DLD1 (cell line): ENCODE measurements around the gene MMP17.
"Not testable (repeated sequence)": the region's sequence is repeated elsewhere in the genome, so short reads cannot be mapped to it uniquely, and the experiment has no call there.

Experiments
- in situ Hi-C: cut with HindIII; loops from 2 replicates; pipeline ENCODE4 v1.10.0; 2017; ENCODE audit warnings: low sequenced_read_pairs

The MMP17 gene

DNA sequence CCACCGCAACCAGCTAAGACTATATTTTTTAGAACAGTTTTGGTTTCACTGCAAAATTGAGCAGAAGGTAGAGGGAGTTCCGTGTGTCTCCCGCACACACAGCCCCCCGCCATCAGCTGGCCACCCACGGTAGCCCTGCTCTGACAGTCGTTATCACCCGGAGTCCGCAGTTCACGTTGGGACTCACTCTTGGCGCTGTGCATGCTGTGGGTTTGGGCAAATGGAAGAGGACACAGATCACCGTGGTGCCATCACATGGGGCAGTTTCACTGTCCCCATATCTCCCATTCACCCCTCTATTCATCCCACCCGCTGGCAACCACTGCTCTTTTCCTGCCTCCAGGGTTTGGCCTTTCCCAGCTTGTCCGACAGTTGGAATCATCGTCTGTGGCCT lies 34.4 kb downstream of the MMP17 start:
- in situ Hi-C loops: loop anchor here (25.0 kb wide), 1 partner anchor 150 kb away; no protein-coding TSS in a partner anchor

DNA sequence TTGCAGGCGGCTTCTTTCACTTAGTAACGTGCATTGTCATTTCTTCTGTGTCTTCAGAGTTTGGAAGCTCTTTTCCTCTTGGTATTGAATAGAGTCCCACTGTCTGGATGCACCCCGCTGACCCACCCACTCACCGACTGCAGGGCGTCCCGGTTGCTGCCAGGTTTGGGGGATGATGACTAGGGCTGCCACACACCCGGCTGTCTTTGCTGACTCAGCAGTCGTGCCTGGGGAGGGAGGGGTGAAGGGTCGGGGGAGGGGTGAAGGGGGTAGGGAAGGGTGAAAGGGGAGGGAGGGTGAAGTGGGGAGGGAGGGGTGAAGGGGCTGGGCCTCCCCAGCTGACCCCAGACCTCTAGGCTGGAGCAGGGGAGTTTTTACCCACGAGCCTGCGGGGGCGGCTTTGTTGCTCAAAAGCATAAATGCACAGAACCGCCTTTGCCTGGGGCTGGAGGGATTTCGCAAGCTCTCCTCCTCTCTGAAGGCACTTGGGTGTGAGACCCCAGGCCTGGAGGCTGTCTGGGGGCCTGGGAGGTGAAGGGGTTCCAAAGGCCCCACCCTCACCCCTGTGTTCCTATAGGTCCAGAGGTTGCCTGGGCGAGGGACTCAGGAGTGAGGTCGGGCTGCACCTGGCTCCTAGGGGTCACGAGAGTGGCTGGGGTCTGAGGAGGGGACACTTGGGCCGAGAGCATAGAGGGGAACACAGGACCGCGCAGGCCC lies 35.0 kb downstream of the MMP17 start:
- in situ Hi-C loops: loop anchor here (25.0 kb wide), 1 partner anchor 149 kb away; no protein-coding TSS in a partner anchor

DNA sequence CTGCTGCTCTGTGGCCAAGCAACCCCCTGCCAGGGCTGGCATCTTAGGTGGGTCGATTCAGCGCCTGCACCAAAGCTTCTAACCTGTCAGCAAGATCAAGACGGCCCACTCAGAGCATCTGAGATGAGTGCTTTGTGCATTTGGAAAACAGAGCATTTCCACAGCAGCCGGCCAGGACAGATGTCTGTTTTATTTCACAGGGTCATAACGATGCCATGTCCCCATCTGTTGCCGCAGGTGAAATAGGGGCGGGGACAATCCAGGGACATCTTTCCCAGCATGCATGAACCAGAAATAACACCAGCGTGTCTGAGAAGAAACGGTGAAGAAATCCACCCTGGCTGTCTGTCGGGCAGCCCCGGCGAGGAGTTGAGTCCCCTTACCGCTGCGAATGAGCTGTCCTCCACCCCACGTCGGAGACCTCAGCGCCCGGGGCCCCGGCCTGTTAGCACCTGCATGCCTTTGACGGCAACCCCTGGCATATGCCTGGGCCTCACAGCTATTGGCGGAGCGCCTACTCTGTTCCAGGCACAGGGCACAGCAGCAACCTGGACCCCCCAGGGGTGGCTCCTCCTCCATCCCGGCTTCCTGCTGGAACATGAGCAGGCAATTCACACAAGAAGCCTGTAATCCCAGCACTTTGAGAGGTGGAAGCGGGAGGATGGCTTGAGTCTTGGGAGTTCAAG lies 35.7 kb downstream of the MMP17 start:
- in situ Hi-C loops: loop anchor here (25.0 kb wide), 1 partner anchor 148 kb away; no protein-coding TSS in a partner anchor

DNA sequence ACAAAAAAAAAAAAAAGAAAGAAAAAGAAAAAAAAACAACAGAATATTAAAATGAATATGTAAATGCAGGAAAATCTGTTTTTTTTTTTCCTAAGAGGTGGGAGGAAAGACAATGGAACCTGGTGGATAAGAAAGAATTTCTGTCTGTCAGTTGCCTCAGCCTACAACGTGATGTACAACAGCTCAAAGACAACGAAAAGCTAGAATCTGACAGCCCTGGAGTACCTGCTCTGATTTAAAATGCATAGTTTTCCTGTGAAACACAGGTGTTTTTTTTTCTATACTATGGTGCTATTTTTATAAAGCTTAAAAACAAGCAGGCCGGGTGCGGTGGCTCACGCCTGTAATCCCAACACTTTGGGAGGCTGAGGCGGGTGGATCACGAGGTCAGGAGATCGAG lies 36.3 kb downstream of the MMP17 start:
- in situ Hi-C loops: loop anchor here (25.0 kb wide), 1 partner anchor 148 kb away; no protein-coding TSS in a partner anchor

DNA sequence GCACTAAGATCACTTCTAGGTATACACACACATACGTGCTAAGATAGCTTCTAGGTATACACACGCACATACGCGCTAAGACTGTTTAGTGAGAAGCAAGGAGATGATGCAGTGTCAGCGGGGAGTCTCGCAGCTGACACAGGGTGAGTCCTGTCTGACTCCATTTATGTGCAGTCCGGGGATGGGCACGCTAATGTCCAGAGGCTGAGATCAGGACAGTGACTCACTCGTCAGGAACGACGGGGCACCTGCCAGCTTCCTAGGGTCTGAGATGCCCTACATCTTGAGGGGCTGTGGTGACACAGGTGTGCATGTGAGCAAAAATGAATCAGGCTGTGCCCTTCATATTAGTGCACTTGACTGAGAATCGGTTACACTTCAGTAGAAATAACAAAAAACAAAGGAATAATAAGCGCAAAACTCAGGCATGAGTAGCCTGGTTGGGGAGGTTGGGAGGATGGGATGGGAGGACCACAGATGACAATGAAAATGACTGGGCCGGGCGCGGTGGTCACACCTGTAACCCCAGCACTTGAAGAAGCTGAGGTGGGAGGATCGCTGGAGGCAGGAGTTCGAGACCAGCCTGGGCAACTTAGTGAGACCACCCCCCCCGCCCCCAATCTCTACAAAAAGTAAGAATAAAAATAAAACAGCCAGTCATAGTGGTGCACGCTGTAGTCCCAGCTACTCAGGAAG lies 37.1 kb downstream of the MMP17 start:
- in situ Hi-C loops: loop anchor here (25.0 kb wide), 1 partner anchor 147 kb away; no protein-coding TSS in a partner anchor

DNA sequence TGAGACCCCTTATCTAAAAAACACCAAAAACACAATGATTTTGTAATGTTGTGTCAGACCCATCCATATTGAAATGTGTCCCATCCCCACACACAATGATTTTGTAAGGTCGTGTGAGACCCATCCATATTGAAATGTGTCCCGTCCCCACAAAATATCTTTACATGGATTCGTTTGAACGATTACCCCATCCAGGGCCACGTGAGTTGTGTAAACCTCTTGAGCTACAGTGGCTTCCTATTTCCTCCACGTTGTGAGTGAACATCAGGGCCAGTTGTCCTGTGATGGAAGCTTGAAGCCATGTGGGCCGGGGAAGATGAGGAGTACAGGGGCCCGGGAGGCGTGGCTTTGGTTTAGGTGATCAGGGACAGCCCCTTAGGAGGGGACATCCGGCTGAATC lies 39.3 kb downstream of the MMP17 start:
- in situ Hi-C loops: loop anchor here (25.0 kb wide), 1 partner anchor 145 kb away; no protein-coding TSS in a partner anchor

DNA sequence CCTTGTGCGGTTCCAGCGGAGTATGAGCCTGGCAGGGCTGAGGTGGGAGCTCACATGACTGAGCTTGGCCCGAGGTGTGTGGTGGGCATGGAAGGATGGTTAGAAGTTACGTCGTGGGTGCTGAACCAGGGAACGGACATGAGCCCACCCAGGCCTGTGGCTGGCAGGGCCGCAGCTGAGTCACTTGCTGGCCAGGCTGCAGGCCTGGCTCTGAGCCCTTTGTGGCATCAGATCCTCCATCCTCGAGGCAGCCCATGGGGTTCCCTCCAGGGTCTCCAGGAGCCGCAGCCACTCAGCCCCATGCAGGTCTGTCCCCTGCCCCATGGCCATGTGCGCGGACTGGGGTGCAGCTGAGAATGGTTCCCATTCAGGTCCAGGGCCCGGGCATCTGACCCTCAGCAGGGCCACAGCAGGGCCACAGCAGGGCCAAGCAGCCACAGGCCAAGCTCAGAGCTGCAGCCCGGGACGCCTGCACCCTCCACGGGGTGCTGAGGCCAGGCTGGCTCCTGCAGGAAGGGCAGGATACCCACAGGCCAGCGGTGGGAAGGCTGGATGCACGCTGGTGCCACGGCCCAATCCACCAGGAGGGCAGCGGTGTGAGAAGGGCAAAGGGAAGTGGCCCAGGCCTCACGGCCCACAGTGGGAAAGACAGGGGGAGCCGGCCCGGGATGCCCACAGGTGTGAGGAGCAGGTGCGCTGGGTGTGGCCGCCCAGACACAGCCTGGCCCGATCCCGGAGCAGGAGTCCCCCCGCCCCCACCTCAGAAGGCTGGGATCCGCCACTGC lies 39.9 kb downstream of the MMP17 start:
- in situ Hi-C loops: loop anchor here (25.0 kb wide), 1 partner anchor 144 kb away; no protein-coding TSS in a partner anchor

DNA sequence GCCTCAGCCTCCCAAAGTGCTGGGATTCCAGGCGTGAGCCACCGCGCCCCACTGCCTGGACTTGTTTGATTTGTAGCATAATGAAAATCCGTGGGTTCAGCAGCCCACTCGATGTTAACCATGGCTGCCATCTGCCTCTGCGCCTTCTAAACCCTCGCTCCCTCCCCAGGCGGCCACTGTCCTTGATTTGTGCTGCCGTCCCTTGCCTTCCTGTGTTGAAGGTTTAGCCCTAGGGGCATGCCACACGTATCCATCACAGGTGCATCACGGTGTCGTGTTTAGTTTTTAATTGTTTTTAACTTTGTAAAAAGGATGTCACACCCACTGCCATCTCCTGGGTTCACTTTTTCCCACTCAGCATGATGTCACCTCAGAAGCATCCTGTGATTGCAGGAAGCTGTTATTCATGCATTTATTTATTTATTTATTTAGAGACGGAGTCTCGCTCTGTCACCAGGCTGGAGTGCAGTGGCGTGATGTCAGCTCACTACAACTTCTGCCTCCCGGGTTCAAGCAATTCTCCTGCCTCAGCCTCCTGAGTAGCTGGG lies 41.8 kb downstream of the MMP17 start:
- in situ Hi-C loops: loop anchor here (25.0 kb wide), 1 partner anchor 142 kb away; no protein-coding TSS in a partner anchor

DNA sequence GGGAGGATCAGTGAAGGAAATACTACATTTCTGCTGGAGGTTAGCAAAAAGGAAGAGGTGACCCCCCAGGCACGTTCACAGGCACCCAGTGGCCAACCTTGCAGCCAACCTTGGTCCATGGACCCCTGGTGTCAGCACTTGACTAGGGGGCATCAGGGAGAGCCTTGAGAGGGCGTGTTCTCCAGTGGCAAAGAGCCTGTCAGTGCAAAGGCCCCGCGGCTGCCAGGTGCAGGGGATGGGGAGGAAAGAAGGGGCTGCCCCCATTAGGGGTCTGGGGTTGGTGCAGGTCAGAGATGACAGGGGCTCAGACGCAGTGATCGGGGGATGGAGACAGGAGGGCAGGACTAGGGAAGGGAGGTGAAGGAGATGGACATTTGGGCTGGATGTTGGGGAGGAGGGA lies 43.5 kb downstream of the MMP17 start:
- in situ Hi-C loops: loop anchor here (25.0 kb wide), 1 partner anchor 141 kb away; no protein-coding TSS in a partner anchor

DNA sequence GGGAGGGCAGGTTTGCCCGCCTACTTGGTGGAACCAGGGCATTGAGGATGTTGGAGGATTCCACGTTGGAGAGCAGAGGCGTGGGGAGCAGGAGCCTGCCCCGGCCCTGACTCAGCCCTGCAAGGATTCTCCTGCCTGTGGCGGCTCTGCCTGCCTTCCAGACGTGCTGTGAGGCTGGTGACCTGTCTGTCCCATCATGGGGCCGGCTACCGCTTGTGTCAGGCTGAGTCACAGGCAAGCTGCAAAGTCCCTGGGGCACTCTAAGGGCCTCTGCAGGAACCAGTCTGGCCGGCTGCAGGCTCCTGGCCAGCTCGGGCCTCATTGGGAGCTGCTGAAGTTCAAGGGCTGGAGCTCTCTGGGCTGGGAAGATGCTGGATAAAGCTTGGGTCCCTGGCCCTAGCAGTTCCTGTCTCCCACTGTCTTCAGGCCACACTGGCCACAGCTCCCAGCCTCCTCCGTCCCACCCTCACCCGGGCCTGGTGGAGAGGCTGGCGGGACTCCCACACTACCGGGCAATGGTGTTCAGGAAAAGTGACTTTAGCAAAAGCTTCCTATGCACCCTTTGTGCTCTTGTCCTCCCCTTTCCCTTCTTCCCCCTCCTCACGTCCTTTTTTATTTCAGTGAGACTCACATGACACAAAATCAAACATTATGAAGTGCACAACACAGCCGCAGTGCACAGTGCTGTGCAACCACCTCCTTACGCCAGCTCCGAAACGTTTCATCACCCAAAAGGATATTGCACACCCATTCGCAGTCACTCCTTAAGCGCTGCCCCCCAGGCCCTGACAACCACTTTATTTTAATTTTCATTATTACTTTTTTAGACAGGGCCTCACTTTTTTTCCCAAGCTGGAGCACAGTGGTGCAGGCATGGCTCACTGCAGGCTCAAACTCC lies 44.2 kb downstream of the MMP17 start:
- in situ Hi-C loops: loop anchor here (25.0 kb wide), 1 partner anchor 140 kb away; no protein-coding TSS in a partner anchor

DNA sequence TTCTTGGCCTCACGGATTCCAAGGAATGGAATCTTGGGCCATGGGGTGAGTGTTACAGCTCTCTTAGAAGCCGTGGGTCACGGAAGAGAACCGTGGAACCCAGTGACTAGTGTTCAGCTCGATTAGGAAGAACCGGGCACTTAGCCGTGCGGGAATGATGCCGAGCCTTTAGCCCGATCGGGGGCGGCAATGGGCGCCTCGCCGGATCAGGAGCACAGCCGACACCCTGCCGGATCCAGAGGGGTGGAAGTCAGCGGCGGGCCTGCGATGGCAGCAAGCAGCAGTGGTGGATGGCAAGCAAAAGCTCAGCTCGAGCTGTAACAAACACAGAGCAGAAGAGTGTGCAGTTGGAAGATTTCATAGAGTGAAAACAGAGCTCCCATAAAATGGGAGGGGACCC lies 45.1 kb downstream of the MMP17 start:
- in situ Hi-C loops: loop anchor here (25.0 kb wide), 1 partner anchor 139 kb away; no protein-coding TSS in a partner anchor

DNA sequence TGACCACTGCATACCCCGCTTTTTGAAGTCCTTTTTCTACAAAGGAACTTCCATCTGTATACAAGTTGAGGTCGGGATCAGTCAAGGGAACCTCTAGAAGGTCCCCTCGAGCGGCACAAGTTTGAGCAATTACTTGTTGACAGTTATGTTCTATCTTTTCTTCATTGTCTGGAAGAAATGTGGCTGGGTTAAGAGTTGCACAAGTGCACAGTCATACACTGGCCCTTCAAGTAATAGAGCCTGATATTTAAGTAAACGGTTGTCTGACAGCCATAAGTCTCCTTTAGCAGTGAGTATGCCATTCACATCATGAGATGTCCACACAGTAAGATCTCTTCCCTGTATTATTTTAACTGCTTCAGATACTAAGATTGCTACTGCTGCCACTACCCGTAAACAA lies 46.8 kb downstream of the MMP17 start:
- in situ Hi-C loops: loop anchor here (25.0 kb wide), 1 partner anchor 137 kb away; no protein-coding TSS in a partner anchor

DNA sequence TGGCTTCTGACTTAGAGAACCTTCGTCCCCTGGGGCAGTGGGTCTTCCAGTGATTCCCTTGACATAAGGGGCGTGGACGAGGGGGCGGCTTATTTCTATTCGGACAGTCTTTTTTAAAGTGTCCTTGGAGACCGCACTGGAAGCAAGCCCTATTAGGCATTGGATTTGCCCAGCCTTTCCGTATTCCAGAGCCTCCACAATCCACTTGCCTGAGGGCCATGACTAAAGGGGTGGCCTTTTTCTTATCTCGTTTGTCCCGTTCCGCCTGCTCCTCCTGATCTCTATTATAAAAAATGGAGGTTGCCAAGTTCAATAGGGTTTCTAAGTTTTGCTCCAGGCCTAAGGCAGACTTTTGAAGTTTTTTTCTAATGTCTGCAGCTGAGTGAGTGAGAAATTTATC lies 49.0 kb downstream of the MMP17 start:
- in situ Hi-C loops: not testable (repeated sequence)

DNA sequence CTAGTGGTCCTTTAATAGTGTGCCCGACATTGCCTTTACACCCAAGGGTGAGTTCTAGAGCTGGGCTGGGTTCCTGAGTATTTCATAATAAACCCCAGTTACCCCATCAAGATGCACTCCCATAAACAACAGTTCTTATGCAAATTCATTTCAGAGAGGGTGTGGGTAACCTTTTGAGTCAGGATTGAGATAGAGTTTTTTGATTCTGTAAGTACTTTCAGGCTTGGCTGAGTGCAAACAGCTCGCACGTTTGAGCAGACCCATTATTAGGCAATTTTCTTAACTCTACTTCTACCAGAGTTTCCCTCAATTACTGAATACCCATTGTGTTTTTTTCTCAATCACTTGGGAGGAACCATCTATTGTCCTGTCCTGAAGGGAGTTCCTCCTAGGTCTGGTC lies 50.2 kb downstream of the MMP17 start:
- in situ Hi-C loops: not testable (repeated sequence)

DNA sequence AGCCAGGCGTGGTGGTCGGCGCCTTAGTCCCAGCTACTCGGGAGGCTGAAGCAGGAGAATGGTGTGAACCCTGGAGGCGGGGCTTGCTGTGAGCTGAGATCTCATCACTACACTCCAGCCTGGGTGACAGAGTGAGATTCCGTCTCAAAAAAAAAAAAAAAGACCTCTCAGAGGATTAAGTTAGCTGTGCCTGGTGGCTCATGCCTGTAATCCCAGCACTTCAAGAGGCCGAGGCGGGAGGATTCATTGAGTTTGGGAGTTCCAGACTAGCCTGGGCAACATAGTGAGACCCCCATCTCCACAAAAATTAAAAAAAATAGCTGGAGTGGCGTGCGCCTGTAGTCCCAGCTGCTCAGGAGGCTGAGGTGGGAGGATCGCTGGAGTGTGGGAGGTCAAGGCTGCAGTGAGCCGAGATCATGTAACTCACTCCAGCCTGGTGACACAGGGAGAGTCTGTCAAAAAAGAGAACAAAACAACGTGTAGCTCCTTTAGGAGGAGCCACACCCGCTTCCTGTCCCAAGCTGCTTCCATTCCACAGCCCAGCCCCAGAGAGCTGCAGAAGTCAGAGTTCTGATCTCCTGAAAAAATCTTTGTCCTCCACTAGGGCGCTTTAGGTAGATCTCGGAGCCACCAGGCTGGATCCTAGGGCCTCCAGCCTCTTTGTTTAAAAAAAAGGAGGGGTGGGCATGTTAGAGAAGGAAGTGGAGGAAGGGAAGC lies 54.8 kb downstream of the MMP17 start:
- in situ Hi-C loops: no loop called here

DNA sequence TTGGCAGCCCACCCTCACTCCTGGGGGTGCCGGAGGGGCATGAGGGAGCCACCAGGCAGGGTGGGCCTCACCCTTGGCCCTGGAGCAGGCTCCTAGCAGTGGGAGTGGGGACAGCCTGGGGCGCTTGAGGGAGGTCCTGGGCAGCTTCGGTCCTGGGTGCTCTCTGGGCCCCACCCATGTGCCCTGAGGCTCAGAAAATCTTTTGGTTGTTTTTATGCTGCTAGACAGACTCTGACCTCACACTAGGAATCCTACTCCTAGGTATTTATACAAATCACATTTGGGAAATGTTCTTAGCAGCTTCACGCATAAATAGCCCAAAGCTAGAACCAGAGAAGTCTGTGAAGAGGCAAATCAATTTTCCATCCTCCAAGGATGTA lies 55.3 kb downstream of the MMP17 start:
- in situ Hi-C loops: no loop called here

DNA sequence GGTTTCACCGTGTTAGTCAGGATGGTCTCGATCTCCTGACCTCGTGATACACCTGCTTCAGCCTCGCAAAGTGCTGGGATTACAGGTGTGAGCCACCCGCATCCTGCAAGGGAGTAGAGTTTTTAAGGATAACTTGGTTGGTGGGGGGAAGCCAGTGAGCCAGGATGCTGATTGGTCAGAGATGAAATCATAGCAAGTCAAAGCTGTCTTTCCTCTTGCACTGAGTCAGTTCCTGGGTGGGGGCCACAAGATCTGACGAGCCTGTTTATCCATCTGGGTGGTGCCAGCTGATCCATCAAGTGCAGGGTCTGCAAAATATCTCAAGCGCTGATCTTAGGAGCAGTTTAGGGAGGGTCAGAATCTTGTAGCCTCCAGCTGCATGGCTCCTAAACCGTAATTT lies 56.9 kb downstream of the MMP17 start:
- in situ Hi-C loops: not testable (repeated sequence)

DNA sequence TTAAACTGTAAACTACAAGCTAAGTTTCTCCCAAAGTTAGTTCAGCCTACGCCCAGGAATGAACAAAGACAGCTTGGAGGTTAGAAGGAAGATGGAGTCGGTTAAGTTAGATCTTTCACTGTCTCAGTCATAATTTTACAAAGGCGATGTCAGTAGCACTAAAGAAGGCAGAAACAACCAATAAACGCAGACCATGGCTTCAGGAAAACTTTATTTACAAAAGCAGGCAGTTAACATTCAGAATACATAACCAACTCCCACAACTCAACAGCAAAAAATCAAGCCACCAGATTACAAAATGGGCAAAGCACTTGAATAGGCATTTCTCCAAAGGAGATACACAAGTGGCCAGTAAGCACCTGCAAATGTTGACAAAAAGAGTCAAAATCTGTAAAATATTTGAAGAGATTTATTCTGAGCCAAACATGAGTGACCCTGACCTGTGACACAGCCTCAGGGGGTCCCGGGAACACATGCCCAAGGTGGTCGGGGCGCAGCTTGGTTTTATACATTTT lies 57.4 kb downstream of the MMP17 start:
- in situ Hi-C loops: no loop called here
